ENCODE measurements around the gene SMIM9.

DNA sequence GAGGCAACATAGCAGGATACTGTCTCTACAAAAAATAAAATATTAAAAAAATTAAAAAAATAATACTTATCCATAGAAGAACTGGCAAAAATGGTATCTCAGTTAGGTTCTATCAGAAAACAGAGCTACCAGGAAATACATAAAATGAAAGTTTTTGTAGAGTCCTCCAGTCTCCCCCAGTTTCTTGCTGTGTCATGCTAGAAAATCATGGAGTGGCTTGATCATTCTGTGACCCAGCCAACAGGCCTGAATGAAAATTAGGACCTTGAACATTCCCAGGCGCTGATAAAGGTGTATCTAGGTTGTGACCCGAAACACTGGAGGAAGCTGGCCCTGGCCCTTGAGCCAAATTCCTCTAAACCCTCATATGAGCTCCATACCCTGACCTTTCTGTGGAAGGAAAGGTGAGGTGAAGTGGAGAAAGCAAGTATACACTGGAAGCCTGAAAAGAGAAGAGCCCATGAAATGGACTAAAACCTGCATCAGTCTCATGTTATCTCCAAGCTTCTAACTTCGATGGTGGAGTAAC, 652 bp downstream of the SMIM9 start:
- no peak for TF ChIP-seq TRIM28 (IDR thresholded peaks at IDR 0.05; ENCODE audit: borderline replicate concordance, low read length)
- TF ChIP-seq, protein P1, sequence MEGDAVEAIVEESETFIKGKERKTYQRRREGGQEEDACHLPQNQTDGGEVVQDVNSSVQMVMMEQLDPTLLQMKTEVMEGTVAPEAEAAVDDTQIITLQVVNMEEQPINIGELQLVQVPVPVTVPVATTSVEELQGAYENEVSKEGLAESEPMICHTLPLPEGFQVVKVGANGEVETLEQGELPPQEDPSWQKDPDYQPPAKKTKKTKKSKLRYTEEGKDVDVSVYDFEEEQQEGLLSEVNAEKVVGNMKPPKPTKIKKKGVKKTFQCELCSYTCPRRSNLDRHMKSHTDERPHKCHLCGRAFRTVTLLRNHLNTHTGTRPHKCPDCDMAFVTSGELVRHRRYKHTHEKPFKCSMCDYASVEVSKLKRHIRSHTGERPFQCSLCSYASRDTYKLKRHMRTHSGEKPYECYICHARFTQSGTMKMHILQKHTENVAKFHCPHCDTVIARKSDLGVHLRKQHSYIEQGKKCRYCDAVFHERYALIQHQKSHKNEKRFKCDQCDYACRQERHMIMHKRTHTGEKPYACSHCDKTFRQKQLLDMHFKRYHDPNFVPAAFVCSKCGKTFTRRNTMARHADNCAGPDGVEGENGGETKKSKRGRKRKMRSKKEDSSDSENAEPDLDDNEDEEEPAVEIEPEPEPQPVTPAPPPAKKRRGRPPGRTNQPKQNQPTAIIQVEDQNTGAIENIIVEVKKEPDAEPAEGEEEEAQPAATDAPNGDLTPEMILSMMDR (tag by site-specific recombination; IDR thresholded peaks at IDR 0.05), result no peak
- TF ChIP-seq, protein P2, sequence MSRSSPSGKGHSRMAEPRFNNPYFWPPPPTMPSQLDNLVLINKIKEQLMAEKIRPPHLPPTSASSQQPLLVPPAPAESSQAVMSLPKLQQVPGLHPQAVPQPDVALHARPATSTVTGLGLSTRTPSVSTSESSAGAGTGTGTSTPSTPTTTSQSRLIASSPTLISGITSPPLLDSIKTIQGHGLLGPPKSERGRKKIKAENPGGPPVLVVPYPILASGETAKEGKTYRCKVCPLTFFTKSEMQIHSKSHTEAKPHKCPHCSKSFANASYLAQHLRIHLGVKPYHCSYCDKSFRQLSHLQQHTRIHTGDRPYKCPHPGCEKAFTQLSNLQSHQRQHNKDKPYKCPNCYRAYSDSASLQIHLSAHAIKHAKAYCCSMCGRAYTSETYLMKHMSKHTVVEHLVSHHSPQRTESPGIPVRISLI (tag by site-specific recombination; IDR thresholded peaks at IDR 0.05), result no peak
- TF ChIP-seq REST (tag by site-specific recombination; IDR thresholded peaks at IDR 0.05), result no peak
- TF ChIP-seq ZSCAN23 (tag by site-specific recombination; IDR thresholded peaks at IDR 0.05), result no peak
- TF ChIP-seq ZNF155 (tag by site-specific recombination; IDR thresholded peaks at IDR 0.05), result no peak
- TF ChIP-seq ZNF837 (tag by site-specific recombination; IDR thresholded peaks at IDR 0.05), result no peak
- no peak for TF ChIP-seq YY1 (tag by site-specific recombination; IDR thresholded peaks at IDR 0.05)
- TF ChIP-seq TCF7L2 (IDR thresholded peaks at IDR 0.05; ENCODE audit: borderline replicate concordance, low read depth, low read length), result no peak
- no peak for TF ChIP-seq ZNF639 (tag by site-specific recombination; IDR thresholded peaks at IDR 0.05)
- TF ChIP-seq ZBTB21 (tag by site-specific recombination; IDR thresholded peaks at IDR 0.05), result no peak
- TF ChIP-seq ZNF660 (tag by site-specific recombination; IDR thresholded peaks at IDR 0.05), result no peak
- TF ChIP-seq ZNF274 (IDR thresholded peaks at IDR 0.05; ENCODE audit: low read length), result no peak
- no peak for TF ChIP-seq ZNF274 (tag by site-specific recombination; IDR thresholded peaks at IDR 0.05; ENCODE audit: borderline replicate concordance)

All from HEK293 (cell line).